Right lobe of liver (tissue), 6 donors: Measurements from ENCODE around the gene SSUH2. TPM values are rescaled to one million over a fixed set of nuclear protein-coding genes. Genes with fewer than 3 reads are reported as not detected.
"Not testable (repeated sequence)": the region's sequence is repeated elsewhere in the genome, so short reads cannot be mapped to it uniquely, and the experiment has no call there.

ENCODE experiments used
- ATAC-seq, 4 donors: fragments of 200-7000 bp; cut with Tn5 transposase; one replicate each; pipeline ENCODE4 v1.9.1; 2020; ENCODE audit warnings: mild to moderate bottlenecking in 4 of 4, moderate library complexity in 4 of 4
- DNase-seq, 3 donors: peaks; one replicate each; pipeline ENCODE4 v3.0.0-alpha.2; 2020
- H3K27ac ChIP-seq, 3 donors: fragments of 200-600 bp; one replicate each; pipeline ENCODE4 v1.8.0; 2022
- H3K27me3 ChIP-seq, 2 donors: fragments of 200-600 bp; one replicate each; pipeline ENCODE4 v1.8.0; 2022
- H3K36me3 ChIP-seq, 4 donors: fragments of 200-600 bp; sonication (generic) in 1 of 4; one replicate each; pipeline versions ENCODE4 v1.5.1 to v1.8.0; 2017 to 2022; ENCODE audit warnings: control low read depth in 1 of 4
- H3K4me1 ChIP-seq, 4 donors: fragments of 200-600 bp; sonication (generic) in 1 of 4; one replicate each; pipeline versions ENCODE4 v1.5.1 to v1.8.0; 2017 to 2022; ENCODE audit warnings: control low read depth in 1 of 4
- H3K4me3 ChIP-seq, 3 donors: fragments of 200-600 bp; one replicate each; pipeline ENCODE4 v1.8.0; 2022
- H3K9me3 ChIP-seq, 4 donors: fragments of 200-600 bp; sonication (generic) in 1 of 4; one replicate each; pipeline versions ENCODE4 v1.5.1 to v1.8.0; 2017 to 2022; ENCODE audit warnings: control low read depth in 1 of 4
- POLR2A ChIP-seq: fragments of 450-650 bp; IDR thresholded peaks from one replicate; pipeline ENCODE4 v1.6.1; 2017; ENCODE audit warnings: antibody characterized with exemption, mild to moderate bottlenecking
- WGBS: methylation state at CpG from one replicate; pipeline ENCODE4 v1.1.6; 2018; ENCODE audit warnings: low coverage, low lambda C conversion rate; ENCODE audit not compliant: insufficient coverage; ENCODE audit errors: missing lambda C conversion rate; 5-methylcytosine and 5-hydroxymethylcytosine counted together
- intact Hi-C, 2 donors: fragments of 100-400 bp; cut with DNase I; formaldehyde crosslinking; loops; one replicate each; pipeline versions ENCODE4 v1.11.2 to v1.14.1; 2022
- total RNA-seq, 6 experiments: library from RNA; depleted of rRNA in 2 of 6; stranded (reverse); fragments of >200 nt in 2 of 6; fragmentation: NEBNext Ultra II Directional in 3 of 6; extraction: Animal tissue kit (Norgen Biotek cat#: 25700) in 3 of 6; gene quantifications; one replicate each; pipeline versions ENCODE4 v1.1.0 to v1.2.4, GENCODE V29; 2016 to 2023
- TF ChIP-seq, protein P1 (sequence below), 4 donors: fragments of 200-600 bp in 3 of 4; fragments of 450-650 bp in 1 of 4; IDR thresholded peaks; one replicate each; pipeline versions ENCODE4 v1.5.1 to v1.8.0; 2016 to 2022; ENCODE audit warnings: antibody characterized with exemption in 4 of 4, mild to moderate bottlenecking in 2 of 4
- donor health status: DM: no; HTN: yes; CAD: no.
- donor health status: DM: no; HTN: no; CAD: no.
- donor health status: DM: no; HTN: no; CAD: no.
- donor health status: DM: no; HTN: yes; CAD: no.
- donor health status: DM: no; HTN: yes; CAD: no.

The SSUH2 gene
- total RNA-seq, 6 experiments from 2014 or later = 0.09 to 2.0 (median 1.1) TPM; not detected in 1

DNA sequence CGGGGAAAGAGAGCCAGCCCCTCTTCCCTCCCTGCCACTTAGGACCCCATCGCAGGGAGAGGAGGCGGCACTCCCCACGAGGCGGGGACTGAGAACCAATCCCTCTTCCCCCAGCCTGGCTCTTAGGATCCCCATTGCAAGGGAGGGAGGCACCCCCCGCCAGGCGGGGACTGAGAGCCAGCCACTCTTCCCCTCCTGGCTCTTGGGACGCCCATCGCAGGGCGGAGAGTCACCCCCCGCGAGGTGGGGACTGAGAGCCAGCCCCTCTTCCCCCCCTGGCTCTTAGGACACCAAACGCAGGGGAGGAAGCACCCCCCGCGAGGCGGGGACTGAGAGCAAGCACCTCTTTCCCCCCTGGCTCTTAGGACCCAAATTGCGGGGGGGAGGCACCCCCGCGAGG is 34.2 kb upstream of the SSUH2 start:
- H3K27ac ChIP-seq = no peak overlapping the region
- H3K27me3 ChIP-seq = no peaks in the 10 kb centered on the region
- H3K4me1 ChIP-seq = no peaks in the 10 kb centered on the region
- 33% methylated on average over 3 of the region's 19 CpGs for WGBS
- no peak for TF ChIP-seq POLR2A
- TF ChIP-seq, protein P1, sequence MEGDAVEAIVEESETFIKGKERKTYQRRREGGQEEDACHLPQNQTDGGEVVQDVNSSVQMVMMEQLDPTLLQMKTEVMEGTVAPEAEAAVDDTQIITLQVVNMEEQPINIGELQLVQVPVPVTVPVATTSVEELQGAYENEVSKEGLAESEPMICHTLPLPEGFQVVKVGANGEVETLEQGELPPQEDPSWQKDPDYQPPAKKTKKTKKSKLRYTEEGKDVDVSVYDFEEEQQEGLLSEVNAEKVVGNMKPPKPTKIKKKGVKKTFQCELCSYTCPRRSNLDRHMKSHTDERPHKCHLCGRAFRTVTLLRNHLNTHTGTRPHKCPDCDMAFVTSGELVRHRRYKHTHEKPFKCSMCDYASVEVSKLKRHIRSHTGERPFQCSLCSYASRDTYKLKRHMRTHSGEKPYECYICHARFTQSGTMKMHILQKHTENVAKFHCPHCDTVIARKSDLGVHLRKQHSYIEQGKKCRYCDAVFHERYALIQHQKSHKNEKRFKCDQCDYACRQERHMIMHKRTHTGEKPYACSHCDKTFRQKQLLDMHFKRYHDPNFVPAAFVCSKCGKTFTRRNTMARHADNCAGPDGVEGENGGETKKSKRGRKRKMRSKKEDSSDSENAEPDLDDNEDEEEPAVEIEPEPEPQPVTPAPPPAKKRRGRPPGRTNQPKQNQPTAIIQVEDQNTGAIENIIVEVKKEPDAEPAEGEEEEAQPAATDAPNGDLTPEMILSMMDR (IDR thresholded peaks at IDR 0.05) = no peak
- ATAC-seq (no peak), DNase-seq (no peak)
- intact Hi-C loops = no loop called here
- no peaks in the 10 kb centered on the region for H3K9me3 ChIP-seq
- H3K4me3 ChIP-seq = no peak overlapping the region
- no peaks in the 10 kb centered on the region for H3K36me3 ChIP-seq

DNA sequence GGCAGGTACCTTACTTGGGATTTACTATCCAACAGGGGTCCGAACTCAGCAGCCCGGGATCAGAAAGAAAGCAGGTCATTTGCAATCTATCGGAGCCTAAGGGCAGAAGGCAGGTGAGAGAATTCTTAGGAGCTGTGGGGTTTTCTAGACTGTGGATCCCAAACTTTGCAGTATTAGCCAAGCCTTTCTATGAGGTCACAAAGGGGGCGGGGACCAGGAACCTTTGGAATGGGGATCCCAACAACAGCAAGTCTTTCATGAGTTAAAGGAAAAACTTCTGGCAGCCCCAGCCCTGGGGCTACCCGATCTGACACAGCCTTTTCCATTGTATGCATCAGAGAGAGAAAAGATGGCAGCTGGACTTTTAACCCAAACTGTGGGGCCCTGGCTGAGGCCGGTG is 32.7 kb upstream of the SSUH2 start:
- 73% methylated on average over 3 of the region's 6 CpGs for WGBS
- intact Hi-C loops, H3K27me3 ChIP-seq, H3K36me3 ChIP-seq, DNase-seq, H3K9me3 ChIP-seq, ATAC-seq, H3K4me3 ChIP-seq, H3K27ac ChIP-seq, H3K4me1 ChIP-seq: not testable (repeated sequence)

DNA sequence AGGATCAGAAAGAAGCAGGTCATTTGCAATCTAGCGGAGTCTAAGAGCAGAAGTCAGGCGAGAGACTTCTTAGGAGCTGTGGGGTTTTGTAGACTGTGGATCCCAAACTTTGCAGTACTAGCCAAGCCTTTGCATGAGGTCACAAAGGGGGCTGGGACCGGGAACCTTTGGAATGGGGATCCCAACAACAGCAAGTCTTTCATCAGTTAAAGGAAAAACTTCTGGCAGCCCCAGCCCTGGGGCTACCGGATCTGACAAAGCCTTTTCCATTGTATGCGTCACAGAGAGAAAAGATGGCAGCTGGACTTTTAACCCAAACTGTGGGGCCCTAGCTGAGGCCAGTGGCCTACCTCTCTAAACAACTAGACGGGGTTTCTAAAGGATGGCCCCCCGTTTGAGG is 31.0 kb upstream of the SSUH2 start:
- H3K4me1 ChIP-seq, H3K36me3 ChIP-seq, H3K4me3 ChIP-seq, DNase-seq, intact Hi-C loops, H3K27ac ChIP-seq, H3K27me3 ChIP-seq, H3K9me3 ChIP-seq, ATAC-seq: not testable (repeated sequence)
- 60% methylated on average over 5 of the region's 7 CpGs for WGBS

DNA sequence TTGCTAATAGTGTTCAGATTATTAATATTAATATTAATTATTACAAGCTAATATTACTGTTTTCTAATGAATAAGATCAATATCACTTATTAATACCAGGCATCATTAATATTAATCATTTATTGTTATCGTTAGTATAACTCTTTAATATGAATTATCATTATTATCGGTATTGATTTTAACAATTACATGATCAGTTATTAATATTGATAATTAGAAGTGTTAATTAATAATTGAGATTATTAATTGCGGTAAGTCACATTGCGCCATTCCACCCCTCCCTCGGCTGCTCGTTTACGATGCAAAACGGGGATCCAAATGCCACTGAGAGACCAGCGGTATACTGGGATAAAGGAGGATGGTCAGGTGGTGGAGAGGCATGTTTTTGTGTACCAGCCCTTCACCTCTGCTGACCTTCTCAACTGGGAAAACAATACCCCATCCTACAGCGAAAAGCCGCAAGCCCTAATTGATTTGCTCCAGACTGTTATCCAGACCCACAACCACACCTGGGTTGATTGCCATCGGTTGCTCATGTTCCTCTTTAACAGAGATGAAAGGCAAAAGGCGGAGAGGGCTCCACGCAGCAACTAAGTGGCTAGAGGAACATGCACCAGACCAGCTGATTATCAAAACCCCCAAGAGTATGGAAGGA is 28.6 kb upstream of the SSUH2 start:
- no peaks in the 10 kb centered on the region for H3K9me3 ChIP-seq
- 56% methylated on average over 13 of the region's 14 CpGs for WGBS
- intact Hi-C loops = no loop called here
- no peak overlapping the region for H3K4me3 ChIP-seq
- no peak for TF ChIP-seq POLR2A
- no peaks in the 10 kb centered on the region for H3K36me3 ChIP-seq
- H3K27ac ChIP-seq = no peak overlapping the region
- no peaks in the 10 kb centered on the region for H3K27me3 ChIP-seq
- ATAC-seq (no peak), DNase-seq (no peak)
- no peaks in the 10 kb centered on the region for H3K4me1 ChIP-seq

GRCh38 chr3:8669019-8669418 is 24.4 kb upstream of the SSUH2 start:
- intact Hi-C loops = no loop called here
- ATAC-seq (no peak), DNase-seq (no peak)
- no peaks in the 10 kb centered on the region for H3K27me3 ChIP-seq
- no peak overlapping the region for H3K4me3 ChIP-seq
- WGBS = 62% methylated on average over 2 of the region's 2 CpGs
- H3K27ac ChIP-seq = no peak overlapping the region
- TF ChIP-seq, protein P1 (IDR thresholded peaks at IDR 0.05) = no peak
- no peak for TF ChIP-seq POLR2A
- H3K36me3 ChIP-seq = no peaks in the 10 kb centered on the region
- no peaks in the 10 kb centered on the region for H3K4me1 ChIP-seq
- no peaks in the 10 kb centered on the region for H3K9me3 ChIP-seq

GRCh38 chr3:8668216-8668615 is 23.6 kb upstream of the SSUH2 start:
- ATAC-seq (no peak), DNase-seq (no peak)
- H3K9me3 ChIP-seq = no peaks in the 10 kb centered on the region
- H3K4me1 ChIP-seq = no peaks in the 10 kb centered on the region
- H3K4me3 ChIP-seq = no peak overlapping the region
- H3K27me3 ChIP-seq = no peaks in the 10 kb centered on the region
- TF ChIP-seq, protein P1 (IDR thresholded peaks at IDR 0.05) = no peak
- no peak for TF ChIP-seq POLR2A
- H3K36me3 ChIP-seq = no peaks in the 10 kb centered on the region
- H3K27ac ChIP-seq = no peak overlapping the region
- intact Hi-C loops = no loop called here
